Stimulated activated CD4-positive, alpha-beta T cell treated with anti-CD3 and anti-CD28 coated beads, Interleukin-12 subunit alpha, Interleukin-12 subunit beta, amount 100 ng/mL, for 4 hours (primary cell): ENCODE results near the gene TNIK.
"Not testable (repeated sequence)": the region's sequence is repeated elsewhere in the genome, so short reads cannot be mapped to it uniquely, and the experiment has no call there.

Experiments
- DNase-seq: peaks from one replicate; pipeline ENCODE4 v3.0.0-alpha.2; 2020

TNIK gene

GRCh38 chr3:171155122-171155700, 305.0 kb downstream of the TNIK start:
- no peak for DNase-seq

- DNase-seq: no peak
These were observed 309.3 kb downstream of the TNIK start for GRCh38 chr3:171150945-171151344.

GRCh38 chr3:171149526-171150116, 310.6 kb downstream of the TNIK start:
- no peak for DNase-seq

GRCh38 chr3:171145798-171146197, 314.4 kb downstream of the TNIK start:
- no peak for DNase-seq

- DNase-seq: no peak
These were observed 317.2 kb downstream of the TNIK start for GRCh38 chr3:171142985-171143384.

GRCh38 chr3:171140246-171140645, 320.0 kb downstream of the TNIK start:
- no peak for DNase-seq

GRCh38 chr3:171138027-171138426, 322.2 kb downstream of the TNIK start:
- DNase-seq: no peak

GRCh38 chr3:171135549-171135948, 324.7 kb downstream of the TNIK start:
- no peak for DNase-seq

GRCh38 chr3:171133796-171134569, 326.2 kb downstream of the TNIK start:
- no peak for DNase-seq

- DNase-seq: no peak
These were observed 326.9 kb downstream of the TNIK start for GRCh38 chr3:171133337-171133736.

GRCh38 chr3:171132873-171133272, 327.3 kb downstream of the TNIK start:
- DNase-seq: no peak

GRCh38 chr3:171129827-171130226, 330.4 kb downstream of the TNIK start:
- DNase-seq: no peak

GRCh38 chr3:171127611-171128010, 332.6 kb downstream of the TNIK start:
- DNase-seq: no peak

- no peak for DNase-seq
These were observed 333.6 kb downstream of the TNIK start for GRCh38 chr3:171126478-171127209.

- no peak for DNase-seq
These were observed 335.2 kb downstream of the TNIK start for GRCh38 chr3:171125010-171125409.

GRCh38 chr3:171123915-171124314, 336.3 kb downstream of the TNIK start:
- DNase-seq: no peak

GRCh38 chr3:171122861-171123260, 337.3 kb downstream of the TNIK start:
- no peak for DNase-seq

GRCh38 chr3:171122240-171122639, 338.0 kb downstream of the TNIK start:
- no peak for DNase-seq

GRCh38 chr3:171121801-171122200, 338.4 kb downstream of the TNIK start:
- no peak for DNase-seq

- DNase-seq: not testable (repeated sequence)
These were observed 340.8 kb downstream of the TNIK start for GRCh38 chr3:171119402-171119801.

GRCh38 chr3:171118993-171119392, 341.2 kb downstream of the TNIK start:
- DNase-seq: not testable (repeated sequence)

- no peak for DNase-seq
These were observed 343.3 kb downstream of the TNIK start for GRCh38 chr3:171116824-171117395.

- no peak for DNase-seq
These were observed 343.8 kb downstream of the TNIK start for GRCh38 chr3:171116365-171116764.
